A172 (cell line): ENCODE data around the gene SOBP. TPM values are rescaled to one million over a fixed set of nuclear protein-coding genes. Genes with fewer than 3 reads are reported as not detected.

ENCODE experiments used
- DNase-seq: peaks from one replicate; pipeline ENCODE4 v3.0.0-alpha.2; 2015; ENCODE audit warnings: low spot score
- total RNA-seq: library from RNA; depleted of rRNA; stranded (reverse); fragments of >200 nt; shearing (Covaris generic); gene quantifications from 2 replicates; pipeline ENCODE4 v1.2.3, GENCODE V29; 2014

Gene SOBP
- total RNA-seq, 1 experiment from 2014 or later = not detected

DNA sequence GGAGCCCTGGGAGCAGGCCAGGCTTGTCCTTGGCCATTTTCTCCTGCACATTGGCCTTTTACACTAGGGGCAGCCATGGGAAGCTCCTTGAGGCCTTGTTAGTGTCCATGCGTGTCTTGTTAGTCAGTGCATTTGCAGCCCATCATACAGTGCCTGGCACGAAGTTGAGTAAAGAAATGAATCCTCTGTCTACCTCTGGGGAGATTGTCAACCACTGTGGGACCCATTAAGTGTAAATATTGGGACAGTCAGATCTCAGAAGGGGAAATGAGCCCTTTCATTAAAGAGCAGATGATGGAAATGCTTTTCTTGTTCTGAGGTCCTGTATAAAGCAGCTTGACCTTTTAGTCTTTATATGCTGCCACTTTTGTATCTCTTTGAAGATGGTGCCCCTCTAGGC is 33.9 kb downstream of the SOBP start:
- no peak for DNase-seq

DNA sequence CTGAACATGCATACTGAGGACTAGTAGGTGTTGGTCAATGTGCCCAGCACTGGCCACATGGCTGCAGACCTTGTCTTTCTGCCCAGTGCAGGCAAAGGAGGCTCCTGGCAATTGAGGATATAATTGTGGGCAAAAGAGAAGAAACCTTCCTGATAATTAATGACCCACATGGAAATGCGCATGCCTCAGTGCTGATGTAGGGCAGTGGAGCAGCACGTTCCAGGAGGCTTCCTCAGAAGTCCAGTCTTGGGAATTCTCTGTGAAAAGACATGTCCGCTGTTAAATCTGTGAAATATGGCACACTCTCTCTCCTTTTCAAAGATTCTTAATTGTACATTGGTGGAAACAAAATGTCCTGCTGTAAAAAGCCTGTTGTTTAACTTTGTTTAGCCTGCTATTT is 34.7 kb downstream of the SOBP start:
- no peak for DNase-seq

DNA sequence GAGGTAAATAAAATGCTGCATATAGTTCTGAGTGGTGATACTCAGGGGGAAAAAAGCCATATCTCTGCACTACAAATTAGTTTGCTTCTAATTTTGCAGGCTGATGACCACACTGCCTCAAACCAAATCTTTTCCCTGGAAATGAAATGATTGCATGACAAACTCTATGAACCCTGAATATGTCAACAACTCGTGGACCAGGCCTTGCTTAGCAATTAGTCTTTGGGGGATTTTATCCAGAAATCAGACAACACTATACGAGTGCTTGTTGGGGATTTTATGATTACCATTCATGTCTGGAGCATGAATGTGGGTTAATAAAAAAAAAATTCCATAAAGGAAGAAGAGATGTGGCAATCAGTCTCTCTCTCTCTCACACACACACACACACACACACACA is 42.0 kb downstream of the SOBP start:
- no peak for DNase-seq

DNA sequence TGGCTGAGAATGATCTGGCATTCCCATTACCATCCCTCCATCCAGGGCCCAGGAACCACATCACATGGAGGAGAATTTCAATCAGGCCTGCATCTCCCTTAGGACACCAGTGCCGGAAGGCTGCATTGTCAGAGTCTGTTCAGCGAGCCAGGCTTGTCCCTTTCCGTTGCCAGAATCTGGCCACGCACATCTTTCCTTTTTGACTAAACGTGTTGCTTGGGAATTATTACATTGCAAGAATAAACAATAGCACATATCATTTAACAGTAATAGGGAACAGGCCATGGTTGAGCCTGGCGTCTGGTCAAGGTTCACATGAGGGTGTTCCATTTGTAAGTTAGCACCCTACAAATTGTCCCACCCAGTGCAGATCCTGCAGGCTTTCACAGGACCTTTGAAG is 42.8 kb downstream of the SOBP start:
- no peak for DNase-seq

DNA sequence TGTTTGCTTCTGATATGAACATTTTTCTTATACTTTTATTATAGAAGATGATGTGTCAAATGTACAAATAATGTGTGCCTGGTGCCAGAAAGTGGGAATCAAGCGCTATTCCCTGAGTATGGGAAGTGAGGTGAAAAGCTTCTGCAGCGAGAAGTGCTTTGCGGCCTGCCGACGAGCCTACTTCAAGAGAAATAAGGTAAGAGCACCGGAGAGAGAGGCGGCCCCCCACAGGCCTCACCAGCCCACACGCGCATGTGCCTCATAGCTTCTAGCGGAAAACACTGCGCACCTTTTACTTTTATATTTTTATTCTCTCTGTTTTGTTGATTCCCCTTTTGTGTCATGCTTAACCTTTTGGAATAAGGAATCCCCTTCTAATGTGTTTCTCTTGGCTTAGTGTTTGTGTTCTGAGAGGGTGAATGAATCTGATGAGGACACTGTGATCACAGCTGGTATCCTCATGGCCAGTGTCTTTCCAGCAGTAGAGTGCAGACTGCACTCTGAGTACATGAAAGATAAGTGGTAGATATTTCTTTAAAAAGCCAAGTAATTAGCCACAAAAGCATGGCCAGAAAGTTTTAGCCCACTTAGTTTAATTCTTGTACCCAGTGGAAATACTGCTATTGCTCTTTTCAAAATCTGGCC is 43.6 kb downstream of the SOBP start:
- no peak for DNase-seq

DNA sequence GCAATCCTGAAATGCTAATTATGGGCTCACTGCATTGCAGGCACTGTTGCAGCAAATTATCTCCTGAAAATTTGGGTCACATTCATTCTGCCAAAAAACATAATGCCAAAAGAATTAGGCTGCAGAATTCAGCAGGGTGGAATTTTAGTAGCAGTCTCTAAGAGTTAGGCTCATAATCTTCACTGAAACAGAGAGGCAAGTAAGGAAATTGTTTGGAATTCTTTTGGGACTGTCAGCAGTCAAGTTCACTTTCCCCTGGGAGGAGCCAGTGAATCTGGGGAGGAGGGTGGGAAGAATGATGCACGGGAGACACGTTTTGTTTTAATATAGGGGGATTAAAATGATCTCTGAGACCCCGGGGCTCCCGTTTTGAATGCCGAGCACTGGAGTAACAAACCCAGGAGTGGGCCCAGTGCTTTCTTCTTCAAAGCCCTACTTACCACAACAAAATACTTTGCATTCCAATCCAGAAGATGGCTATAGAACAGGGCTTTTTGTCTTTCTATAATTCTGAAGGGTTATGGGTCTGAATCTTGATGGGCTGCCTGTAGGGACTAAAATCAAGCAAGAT is 44.7 kb downstream of the SOBP start:
- no peak for DNase-seq

DNA sequence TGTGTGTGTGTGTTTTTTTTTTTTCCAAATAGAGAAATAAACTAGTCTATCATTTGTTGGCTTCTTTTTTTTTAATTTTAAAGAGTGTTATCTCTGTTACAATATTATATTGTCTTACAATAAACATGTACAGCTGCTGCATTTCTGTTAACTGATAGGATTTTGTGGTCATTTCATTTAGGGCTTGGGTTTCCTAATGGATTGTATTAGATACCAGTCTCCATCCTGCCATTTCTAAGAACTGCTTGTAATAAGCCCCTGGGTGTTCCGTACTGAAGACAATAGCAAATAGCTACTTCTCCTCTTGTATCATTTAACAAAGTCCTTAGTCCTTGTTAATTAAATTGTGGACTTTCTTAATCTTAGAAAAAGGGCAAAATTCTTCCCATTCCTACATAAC is 45.7 kb downstream of the SOBP start:
- no peak for DNase-seq

DNA sequence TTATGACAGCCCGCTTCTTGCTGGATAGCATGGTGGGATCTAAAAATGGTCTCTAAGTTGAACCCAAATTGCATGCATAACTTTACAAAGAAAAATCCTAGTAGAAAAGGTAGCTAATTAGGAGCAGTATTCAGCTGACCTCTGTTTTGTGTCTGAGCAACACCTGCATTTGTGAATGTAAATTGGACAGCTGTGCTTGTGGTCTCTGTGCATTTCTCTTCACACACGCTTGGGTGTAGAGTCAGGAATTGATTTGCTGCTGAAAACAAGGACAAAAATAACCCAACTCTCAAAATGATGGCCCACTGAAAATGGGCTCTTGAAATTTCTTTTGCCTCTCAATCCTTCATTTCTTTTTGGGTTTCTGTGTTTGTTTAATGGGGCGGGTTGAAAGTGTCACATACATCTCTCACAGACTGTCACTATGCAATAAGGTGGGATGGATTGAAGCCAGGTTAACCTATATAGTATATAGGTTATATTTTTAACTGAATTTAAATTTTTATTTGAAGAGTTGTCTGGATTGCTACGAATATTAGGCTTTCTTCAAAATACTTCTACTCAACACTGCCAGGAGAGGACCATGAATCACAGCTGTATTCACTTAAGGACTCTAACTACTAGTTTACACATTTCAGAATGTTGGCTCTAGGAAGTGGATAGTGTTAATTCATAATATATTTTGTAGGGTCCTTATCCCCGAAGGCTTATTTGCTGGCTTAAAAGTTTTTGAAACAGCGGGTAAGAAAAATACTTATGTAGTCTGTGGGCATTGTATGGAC is 46.5 kb downstream of the SOBP start:
- no peak for DNase-seq

DNA sequence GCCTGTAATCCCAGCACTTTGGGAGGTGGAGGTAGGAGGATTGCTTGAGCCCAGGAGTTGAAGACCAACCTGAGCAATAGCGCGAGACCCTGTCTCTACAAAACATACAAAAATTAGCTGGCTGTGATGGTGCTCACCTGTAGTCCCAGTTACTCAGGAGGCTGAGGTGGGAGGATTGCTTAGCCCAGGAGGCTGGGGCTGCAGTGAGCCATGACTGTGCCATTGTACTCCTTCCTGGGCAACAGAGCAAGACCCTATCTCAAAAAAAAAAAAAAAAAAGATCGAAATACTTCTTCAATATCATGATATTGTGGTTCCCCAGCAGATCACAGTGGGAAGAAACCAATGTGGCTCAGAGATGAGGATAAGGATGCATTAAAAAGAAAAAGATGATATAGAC is 47.6 kb downstream of the SOBP start:
- DNase-seq = no peak

DNA sequence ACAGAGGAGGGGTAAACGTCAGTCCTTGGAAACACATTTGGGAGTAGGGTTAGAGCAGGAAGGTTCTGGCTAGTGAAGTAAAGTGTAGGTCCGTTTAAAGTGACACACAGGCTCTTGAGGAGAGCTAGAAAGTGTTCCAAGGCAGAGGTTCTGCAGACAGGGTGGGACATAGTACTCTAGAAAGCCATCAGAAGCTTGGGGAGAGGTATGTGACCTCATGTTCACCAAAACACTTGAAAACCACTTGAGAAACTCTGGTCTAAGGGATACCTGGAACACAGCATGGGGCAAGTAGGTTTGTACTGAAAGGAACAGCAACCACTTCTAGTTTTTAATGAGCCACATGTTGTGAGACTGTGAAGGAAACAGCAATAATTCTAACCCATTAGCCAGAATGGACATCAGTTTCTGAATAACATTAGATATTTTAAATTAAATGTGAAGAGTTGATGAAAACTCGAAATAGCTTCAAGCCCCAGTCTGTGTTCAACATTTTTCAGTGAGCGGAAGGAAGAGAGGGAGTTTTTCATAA is 49.0 kb downstream of the SOBP start:
- DNase-seq = no peak

DNA sequence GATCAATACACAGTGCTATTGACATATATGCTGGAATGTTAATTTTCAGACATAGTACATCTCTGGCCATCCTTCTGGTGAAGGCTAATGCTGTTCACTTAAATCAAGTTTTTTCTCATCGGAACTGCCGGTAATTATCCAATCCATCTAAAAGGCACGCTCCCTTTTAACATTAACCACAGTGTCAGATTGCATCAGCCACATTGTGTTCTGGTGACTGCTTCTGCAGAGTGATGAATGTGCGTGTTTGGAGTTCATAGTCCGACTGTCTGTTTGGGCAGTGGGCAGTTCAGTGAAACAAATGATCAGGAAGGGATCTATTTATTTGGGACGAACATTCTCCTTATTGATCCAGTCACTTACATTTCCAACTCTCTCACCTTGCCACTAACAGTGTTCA is 49.5 kb downstream of the SOBP start:
- peak; percentile 6 for DNase-seq

DNA sequence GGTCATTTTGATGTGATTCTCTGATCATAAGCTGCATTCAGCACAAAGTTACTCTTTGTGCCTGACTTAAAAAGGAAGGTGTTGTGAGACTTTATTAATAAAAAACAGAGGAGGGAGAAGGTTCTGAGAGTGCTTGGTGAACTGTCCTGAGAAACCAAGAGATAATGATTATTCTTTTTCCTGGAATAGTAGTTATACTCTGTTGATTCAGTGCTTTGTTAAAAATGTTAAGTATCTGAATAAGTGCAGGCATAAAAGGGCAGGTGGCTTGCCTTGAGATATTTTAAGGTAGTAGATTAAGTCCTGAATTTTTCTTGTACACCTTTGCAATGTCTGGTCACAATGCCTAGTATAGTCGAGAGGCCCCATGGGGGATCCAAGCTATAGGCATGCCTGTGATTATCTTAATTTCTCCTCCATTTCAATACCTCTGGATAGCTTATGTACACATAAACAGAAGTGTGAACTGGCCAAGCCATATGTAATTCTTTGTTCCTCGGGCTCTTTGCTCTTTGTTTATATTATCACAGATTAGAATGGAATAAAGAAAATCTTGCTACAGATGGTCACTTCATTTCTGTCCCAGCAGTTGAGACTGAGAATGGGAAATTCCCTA is 50.0 kb downstream of the SOBP start:
- no peak for DNase-seq

DNA sequence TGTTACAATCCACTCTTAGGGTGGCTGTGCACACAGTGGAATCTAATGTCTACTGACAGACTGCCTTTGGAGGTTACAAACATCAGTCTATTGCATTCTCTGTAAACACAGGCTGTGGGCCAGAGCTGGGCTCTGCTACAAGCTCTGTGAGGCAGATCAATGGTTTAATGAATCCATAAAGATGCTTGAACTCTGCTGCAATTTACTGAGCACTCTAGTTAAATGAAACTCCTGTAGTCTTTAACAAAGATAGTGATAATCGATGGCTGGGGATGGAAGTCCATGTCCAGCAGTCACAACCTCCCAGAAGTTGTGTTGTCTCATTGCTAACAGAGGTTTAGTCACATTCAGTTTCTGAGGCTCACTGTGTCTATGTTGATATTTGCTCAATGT is 50.5 kb downstream of the SOBP start:
- no peak for DNase-seq

DNA sequence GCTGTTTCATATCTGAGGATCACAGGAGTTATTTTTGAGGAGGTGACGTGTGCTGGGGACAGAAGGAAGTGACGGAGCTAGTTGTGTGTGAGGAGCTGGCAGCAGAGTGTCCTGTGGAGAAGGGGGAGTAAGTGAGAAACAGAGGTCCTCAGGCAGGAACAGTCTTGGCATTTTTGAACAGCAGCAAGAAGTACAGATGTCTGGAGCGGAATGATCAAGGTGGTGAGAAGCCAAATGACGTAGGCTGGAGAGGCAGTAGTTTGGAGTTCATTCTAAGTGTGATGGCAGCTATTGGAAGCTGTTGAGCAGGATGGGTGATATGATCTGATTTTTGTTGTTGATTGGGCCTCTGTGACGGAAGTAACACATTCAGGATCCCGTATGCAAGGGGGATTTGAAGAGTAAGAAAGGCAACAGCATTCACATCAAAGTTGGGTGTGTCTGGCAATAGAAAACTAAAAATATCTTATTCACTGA is 52.3 kb downstream of the SOBP start:
- no peak for DNase-seq

DNA sequence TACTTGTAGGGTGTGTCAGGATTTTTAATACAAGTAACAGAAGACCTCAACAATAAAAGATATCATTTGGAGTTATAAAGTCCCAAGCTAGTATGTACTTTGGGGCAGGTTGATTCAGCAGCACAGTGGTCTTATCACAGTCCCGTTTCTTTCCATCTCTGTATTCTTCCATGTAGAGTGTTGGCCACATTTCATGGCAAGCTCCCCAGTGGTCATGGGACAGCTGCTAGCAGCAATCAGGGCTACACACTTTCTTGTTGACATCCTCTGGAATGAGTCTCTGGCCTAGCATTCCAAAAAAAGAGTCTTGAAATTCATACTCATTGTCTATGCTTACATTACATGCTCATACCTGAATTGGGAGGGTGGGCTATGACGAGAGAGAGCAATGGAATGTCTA is 53.2 kb downstream of the SOBP start:
- DNase-seq = no peak

DNA sequence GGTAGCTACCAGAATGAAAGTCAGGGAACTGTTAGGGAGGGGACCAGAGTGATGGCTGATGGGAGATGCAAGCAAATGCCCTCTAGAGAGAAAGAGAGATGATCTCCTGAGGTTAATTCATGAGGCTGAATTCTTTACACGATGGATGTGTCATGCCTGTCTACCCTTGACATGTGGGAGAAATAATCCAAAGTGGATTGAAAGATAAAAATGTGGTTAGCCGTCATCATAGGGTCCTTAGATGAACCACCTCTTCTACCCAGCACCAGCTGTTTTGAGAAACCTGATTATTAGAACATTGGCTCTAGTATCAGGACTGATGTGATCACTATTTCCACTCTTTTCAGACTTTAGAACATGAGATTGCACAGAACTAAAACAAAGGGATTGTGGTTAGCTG is 53.6 kb downstream of the SOBP start:
- DNase-seq = no peak

DNA sequence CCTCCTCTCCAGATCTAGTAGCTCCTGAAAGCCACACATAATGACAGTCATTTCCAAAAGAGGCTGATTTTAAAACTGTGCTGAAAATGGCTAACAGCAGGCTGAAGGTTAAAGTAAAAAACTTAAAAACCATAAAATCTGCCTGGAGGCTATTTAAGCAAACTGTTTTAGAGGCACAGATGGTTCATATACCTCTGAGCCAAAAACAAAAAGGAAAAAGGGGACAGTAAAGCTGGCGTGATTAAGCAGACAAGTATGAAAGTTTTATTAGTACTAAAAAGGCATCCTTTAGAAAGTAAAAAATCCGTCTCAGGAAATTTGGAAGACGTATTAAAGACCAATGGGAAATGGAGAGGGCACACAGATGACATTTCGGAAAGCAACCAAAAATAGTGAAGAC is 55.8 kb downstream of the SOBP start:
- DNase-seq = no peak

DNA sequence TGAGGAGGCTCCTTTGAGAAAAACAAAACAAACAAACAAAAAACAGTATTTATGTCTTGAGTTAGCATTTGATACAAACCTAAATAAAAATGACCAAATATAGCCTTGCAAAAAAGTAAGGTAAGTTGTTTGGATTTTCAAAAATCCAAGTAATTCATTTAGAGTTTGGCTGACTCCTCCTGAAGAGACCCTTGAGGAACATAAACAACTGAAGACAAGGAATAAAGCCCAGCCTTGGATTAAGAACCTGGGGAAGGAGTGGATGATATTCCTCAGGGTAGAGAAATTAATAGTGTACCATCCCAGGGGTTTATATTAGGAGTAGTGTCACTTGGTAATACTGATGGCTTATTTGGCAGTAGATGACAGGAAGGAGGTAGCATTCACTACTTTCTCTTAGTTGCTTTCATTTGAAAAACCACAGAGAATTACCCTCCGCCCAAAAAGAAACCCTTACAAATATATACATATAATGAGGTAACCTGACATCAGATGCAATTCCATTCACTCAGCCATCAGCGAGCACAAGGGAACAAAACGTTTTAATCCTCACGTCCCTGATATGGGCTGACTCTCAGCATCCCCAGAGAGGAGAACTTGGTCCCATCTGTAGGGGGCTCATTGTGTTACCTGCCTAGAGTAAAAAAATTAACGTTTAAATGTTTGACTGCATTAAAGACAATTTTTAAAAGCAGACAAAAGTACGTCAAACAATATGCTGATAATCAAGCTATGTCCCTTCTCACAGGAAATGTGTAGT is 57.0 kb downstream of the SOBP start:
- DNase-seq = no peak

DNA sequence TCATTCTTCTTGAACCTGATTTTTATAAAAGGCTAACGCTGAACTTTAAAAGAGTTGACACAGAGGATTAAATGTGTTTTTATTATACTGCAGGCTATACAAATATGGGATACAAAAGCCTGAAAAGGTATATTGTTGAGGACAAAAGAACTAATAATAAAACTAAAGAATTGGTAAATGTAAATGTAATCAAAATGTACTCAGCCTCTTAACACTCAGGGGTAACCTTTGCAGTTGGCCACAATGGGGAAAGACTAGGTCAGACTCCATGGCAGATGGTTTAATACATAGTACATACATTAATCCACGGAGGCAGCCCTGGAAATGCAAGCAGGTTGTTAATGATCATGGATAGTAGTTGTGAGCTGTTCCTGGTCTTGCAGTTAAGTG is 57.5 kb downstream of the SOBP start:
- DNase-seq = no peak

DNA sequence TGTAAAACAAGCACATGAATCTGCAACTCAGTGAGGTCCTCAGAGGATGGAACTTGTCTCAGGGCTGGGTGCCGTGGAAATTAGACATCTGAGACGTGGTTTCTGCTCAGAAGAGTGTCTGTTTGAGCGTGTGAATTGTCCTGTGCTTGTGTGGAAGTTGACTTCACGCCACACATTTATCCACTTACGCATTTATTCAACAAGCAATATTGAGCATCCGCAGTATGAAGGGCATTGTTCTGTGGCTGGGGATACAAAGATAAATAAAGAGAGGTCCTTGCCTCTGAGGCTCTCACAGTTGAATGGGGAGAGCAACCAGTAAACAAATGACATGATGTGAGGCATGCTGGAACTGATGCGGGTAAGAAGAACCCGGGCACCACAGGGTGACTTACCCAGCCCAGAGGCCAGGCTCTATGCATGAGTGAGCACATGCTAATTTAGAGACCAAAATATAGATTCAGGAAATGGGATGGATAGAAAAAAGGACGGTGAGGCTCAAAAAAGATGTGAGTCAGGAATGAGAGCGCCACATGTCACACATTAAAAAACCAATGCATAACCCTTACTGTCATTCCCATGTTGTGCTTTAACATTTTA is 60.4 kb downstream of the SOBP start:
- no peak for DNase-seq

DNA sequence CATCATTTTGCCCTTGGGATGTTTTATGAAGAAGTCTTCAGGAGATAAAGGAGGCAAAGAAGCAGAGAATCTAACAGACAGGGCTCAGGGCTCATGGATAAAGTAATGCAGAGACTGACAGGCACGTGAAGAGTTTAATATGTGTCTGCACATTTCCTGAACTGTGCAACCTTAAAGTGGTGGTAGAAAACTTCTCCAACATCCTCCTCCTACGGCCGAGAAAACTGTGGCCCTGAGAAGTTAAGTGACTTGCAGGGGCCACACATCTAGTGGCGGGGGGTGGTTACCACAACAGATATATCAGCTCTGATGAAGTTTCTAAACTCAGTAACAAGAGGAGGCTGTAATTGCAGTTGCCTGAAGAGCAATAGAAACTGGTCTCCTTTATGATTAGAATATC is 61.0 kb downstream of the SOBP start:
- no peak for DNase-seq
